H1 (cell line): ENCODE data around the gene UBE2E2. TPM values are rescaled to one million over a fixed set of nuclear protein-coding genes. Genes with fewer than 3 reads are reported as not detected.

ENCODE experiments used
- CTCF ChIA-PET: fragments of 300-600 bp; sonication (Branson Sonifier 250); formaldehyde crosslinking; loops from one replicate; lab custom pipeline; 2021; ENCODE audit not compliant: partially characterized antibody; lab: Charles Lee
- POLR2A ChIA-PET: fragments of 300-600 bp; sonication (Branson Sonifier 250); formaldehyde crosslinking; loops from one replicate; lab custom pipeline; 2021; ENCODE audit warnings: inconsistent platforms; ENCODE audit not compliant: partially characterized antibody; lab: Charles Lee
- DNase-seq, 2 experiments: peaks; one replicate each; pipeline versions ENCODE4 v3.0.0 to v3.0.0-alpha.2; 2010 to 2022; ENCODE audit warnings: low spot score in 2 of 2, low read depth in 1 of 2, mixed read lengths in 1 of 2
- FAIRE-seq: peaks from 2 replicates; lab custom pipeline; 2011; peaks lifted over from hg19 to GRCh38; lab: Jason Lieb, UNC
- H2AFZ ChIP-seq: 2 replicates; pipeline ENCODE4 v1.8.1; 2012; ENCODE audit warnings: low read length, inconsistent platforms
- H2AK5ac ChIP-seq: 2 replicates; pipeline ENCODE4 v1.6.1; 2013; ENCODE audit warnings: low read depth, low read length
- H2BK120ac ChIP-seq: replicated peaks from 2 replicates; pipeline ENCODE3; 2013; ENCODE audit warnings: low read depth, low read length, inconsistent platforms
- H2BK12ac ChIP-seq: 2 replicates; pipeline ENCODE4 v1.6.1; 2013; ENCODE audit warnings: low read depth, low read length
- H2BK15ac ChIP-seq: 2 replicates; pipeline ENCODE4 v1.6.1; 2013; ENCODE audit warnings: low read length
- H2BK20ac ChIP-seq: 2 replicates; pipeline ENCODE4 v1.6.1; 2013; ENCODE audit warnings: low read length
- H2BK5ac ChIP-seq: 2 replicates; pipeline ENCODE4 v1.6.1; 2013; ENCODE audit warnings: low read depth, low read length
- H3K14ac ChIP-seq: 2 replicates; pipeline ENCODE4 v1.6.1; 2013; ENCODE audit warnings: inconsistent platforms; ENCODE audit not compliant: insufficient read length
- H3K18ac ChIP-seq: 2 replicates; pipeline ENCODE4 v1.6.1; 2013; ENCODE audit warnings: low read length; ENCODE audit errors: extremely low read depth
- H3K23ac ChIP-seq: 2 replicates; pipeline ENCODE4 v1.6.1; 2013; ENCODE audit warnings: inconsistent platforms; ENCODE audit not compliant: insufficient read length
- H3K23me2 ChIP-seq: 2 replicates; pipeline ENCODE4 v1.6.1; 2013; ENCODE audit warnings: low read depth, low read length
- H3K27ac ChIP-seq: 2 replicates; pipeline ENCODE4 v1.6.1; 2011; ENCODE audit warnings: low read depth, low read length, inconsistent platforms
- H3K27me3 ChIP-seq, 4 experiments: replicated peaks in 1 of 4; 1 replicate in 1 of 4; 2 replicates in 3 of 4; pipeline versions ENCODE4 v1.6.1 to v1.8.1; 2011 to 2013; ENCODE audit warnings: low read length in 3 of 4, mild to moderate bottlenecking in 3 of 4, inconsistent platforms in 2 of 4, mixed read lengths in 2 of 4, moderate library complexity in 1 of 4; ENCODE audit not compliant: control insufficient read depth in 3 of 4, insufficient read depth in 3 of 4; ENCODE audit errors: extremely low read depth in 1 of 4
- H3K36me3 ChIP-seq, 4 experiments: 2 replicates each; pipeline versions ENCODE4 v1.6.1 to v1.8.1; 2011 to 2013; ENCODE audit warnings: mild to moderate bottlenecking in 4 of 4, low read length in 3 of 4, moderate library complexity in 2 of 4, control low read depth in 1 of 4, inconsistent platforms in 1 of 4; ENCODE audit not compliant: insufficient read depth in 4 of 4, control insufficient read depth in 2 of 4
- H3K4ac ChIP-seq: replicated peaks from 2 replicates; pipeline ENCODE3; 2013; ENCODE audit warnings: low read length, low read depth, mixed read lengths, inconsistent platforms; ENCODE audit not compliant: insufficient read length
- H3K4me1 ChIP-seq, 4 experiments: replicated peaks in 1 of 4; 1 replicate in 1 of 4; 2 replicates in 3 of 4; pipeline versions ENCODE4 v1.6.1 to v1.8.1; 2011 to 2013; ENCODE audit warnings: low read length in 3 of 4, inconsistent platforms in 2 of 4, mixed read lengths in 1 of 4; ENCODE audit not compliant: insufficient read depth in 4 of 4, control insufficient read depth in 3 of 4
- H3K4me2 ChIP-seq, 2 experiments: 2 replicates each; pipeline versions ENCODE4 v1.6.1 to v1.8.1; 2011 to 2013; ENCODE audit warnings: low read depth in 2 of 2, low read length in 2 of 2, control low read depth in 1 of 2, inconsistent platforms in 1 of 2, mild to moderate bottlenecking in 1 of 2; ENCODE audit not compliant: insufficient read depth in 1 of 2
- H3K4me3 ChIP-seq, 4 experiments: fragments of 200-600, 300-600 bp in 1 of 4; sonication (generic), shearing (Covaris generic), sonication (Bioruptor Twin) in 1 of 4; 2 replicates each; pipeline versions ENCODE4 v1.5.1 to v1.8.1; 2011 to 2016; ENCODE audit warnings: low read length in 4 of 4, low read depth in 3 of 4, control low read depth in 2 of 4, inconsistent platforms in 2 of 4, mild to moderate bottlenecking in 2 of 4, mixed read lengths in 1 of 4, moderate library complexity in 1 of 4; ENCODE audit not compliant: insufficient read depth in 2 of 4; ENCODE audit errors: extremely low read depth in 1 of 4
- H3K56ac ChIP-seq: replicated peaks from 2 replicates; pipeline ENCODE3; 2013; ENCODE audit warnings: low read depth, mild to moderate bottlenecking, mixed read lengths, low read length, inconsistent platforms; ENCODE audit not compliant: insufficient read length
- H3K79me1 ChIP-seq: 2 replicates; pipeline ENCODE4 v1.6.1; 2013; ENCODE audit warnings: low read depth, low read length, control low read depth
- H3K79me2 ChIP-seq, 2 experiments: 2 replicates each; pipeline versions ENCODE4 v1.6.1 to v1.8.1; 2012 to 2013; ENCODE audit warnings: low read length in 2 of 2, mild to moderate bottlenecking in 2 of 2, inconsistent platforms in 1 of 2; ENCODE audit not compliant: insufficient read depth in 2 of 2, control insufficient read depth in 1 of 2
- H3K9ac ChIP-seq, 4 experiments: replicated peaks in 1 of 4; 1 replicate in 1 of 4; 2 replicates in 3 of 4; pipeline versions ENCODE4 v1.6.1 to v1.8.1; 2011 to 2013; ENCODE audit warnings: low read depth in 3 of 4, low read length in 3 of 4, control low read depth in 2 of 4, mild to moderate bottlenecking in 2 of 4, moderate library complexity in 2 of 4, inconsistent platforms in 1 of 4; ENCODE audit errors: extremely low read depth in 1 of 4
- H3K9me3 ChIP-seq, 2 experiments: 2 replicates each; pipeline versions ENCODE4 v1.6.1 to v1.8.1; 2012 to 2013; ENCODE audit warnings: mild to moderate bottlenecking in 2 of 2, moderate library complexity in 2 of 2, control low read depth in 1 of 2, inconsistent platforms in 1 of 2, low read depth in 1 of 2, low read length in 1 of 2, mixed read lengths in 1 of 2; ENCODE audit not compliant: insufficient read depth in 2 of 2
- H4K20me1 ChIP-seq, 2 experiments: replicated peaks in 1 of 2; 2 replicates each; pipeline versions ENCODE3 to v1.8.1; 2011 to 2013; ENCODE audit warnings: inconsistent platforms in 2 of 2, low read length in 2 of 2, mild to moderate bottlenecking in 1 of 2; ENCODE audit not compliant: insufficient read depth in 2 of 2, control insufficient read depth in 1 of 2
- H4K5ac ChIP-seq: 2 replicates; pipeline ENCODE4 v1.6.1; 2013; ENCODE audit warnings: low read length, low read depth, mixed read lengths, inconsistent platforms; ENCODE audit not compliant: insufficient read length
- H4K8ac ChIP-seq: 2 replicates; pipeline ENCODE4 v1.8.0; 2013; ENCODE audit warnings: mild to moderate bottlenecking, moderate library complexity, low read length, inconsistent platforms; ENCODE audit not compliant: insufficient read depth; ENCODE audit errors: extremely low read depth
- H4K91ac ChIP-seq: replicated peaks from 2 replicates; pipeline ENCODE3; 2013; ENCODE audit warnings: low read length, mixed read lengths, inconsistent platforms; ENCODE audit not compliant: insufficient read length
- JUND ChIP-seq: IDR thresholded peaks from 2 replicates; pipeline ENCODE4 v1.6.1; 2011; ENCODE audit warnings: mild to moderate bottlenecking, improper control_type of control experiment, low read length
- SAP30 ChIP-seq: fragments of 300-600 bp; sonication (generic); IDR thresholded peaks from 2 replicates; pipeline ENCODE4 v1.7.1; 2012; ENCODE audit warnings: low read length, moderate library complexity, mild to moderate bottlenecking, inconsistent platforms; ENCODE audit not compliant: insufficient read depth, insufficient replicate concordance
- WGBS, 2 experiments: shearing (Covaris generic) in 1 of 2; methylation state at CpG; one replicate each; pipeline versions ENCODE4 v1.1.6 to v1.1.7; 2013 to 2015; ENCODE audit warnings: low lambda C conversion rate in 2 of 2, mixed read lengths in 2 of 2, inconsistent platforms in 1 of 2, low coverage in 1 of 2, missing lambda C conversion rate in 1 of 2; ENCODE audit not compliant: insufficient replicate concordance in 2 of 2, insufficient coverage in 1 of 2, insufficient read length in 1 of 2; ENCODE audit errors: extremely low coverage in 1 of 2, missing lambda C conversion rate in 1 of 2; 5-methylcytosine and 5-hydroxymethylcytosine counted together
- polyA plus RNA-seq, 7 experiments: library from polyadenylated mRNA; depleted of rRNA in 3 of 7; stranded (reverse) in 5 of 7; unstranded in 2 of 7; fragments of >200 nt in 5 of 7; fragments of 200-250 nt in 2 of 7; gene quantifications; 1 replicate in 5 of 7; 2 replicates in 1 of 7; 4 replicates in 1 of 7; pipeline versions ENCODE4 v1.2.1 to v1.2.3, GENCODE V29; 2011 to 2013; ENCODE audit warnings: missing spikeins in 2 of 7, mixed read lengths in 2 of 7
- total RNA-seq: library from RNA; stranded (reverse); fragmentation: NEBNext Ultra II Directional; extraction: Animal tissue kit (Norgen Biotek cat#: 25700); gene quantifications from 2 replicates; pipeline ENCODE4 v1.2.1, GENCODE V29; 2021

The UBE2E2 gene
- total and polyA plus RNA-seq, 2 of the 8 experiments (the other 6 are each of a cell fraction or from before 2014, with no cell fraction given): 57.6 to 70.6 TPM

DNA sequence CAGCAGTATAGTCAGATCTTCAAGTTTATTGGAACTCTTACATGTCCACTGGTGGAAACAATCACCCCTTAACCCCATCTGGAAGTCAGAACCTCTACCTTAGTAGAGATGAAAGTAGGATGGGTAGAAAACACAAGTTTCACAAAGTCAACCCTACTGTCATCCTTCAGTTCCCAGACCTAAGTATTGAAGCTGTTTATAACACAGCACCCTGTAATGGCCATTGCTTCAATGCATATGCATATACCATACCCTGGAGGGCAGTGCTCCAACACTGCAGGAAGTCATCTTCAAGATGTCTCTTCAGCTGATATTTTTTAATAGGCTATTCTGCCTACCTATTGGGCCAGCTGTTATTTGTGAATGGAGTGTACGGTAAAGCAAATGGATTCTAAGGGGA, 241.3 kb downstream of the UBE2E2 start:
- Histone ChIP-seq H2BK12ac (no peak overlapping the region), H2AK5ac (no peak overlapping the region), H3K79me2 (peaks cover 0 to 3% of the 10 kb centered on the region in 2 experiments; a peak in 2 of 4 replicates), H3K27ac (no peak overlapping the region), H3K9ac (no peak overlapping the region), H3K27me3 (no peaks in the 10 kb centered on the region), H2BK20ac (no peak overlapping the region), H4K91ac (no peak overlapping the region), H3K18ac (no peak overlapping the region), H3K4ac (no peak overlapping the region), H4K5ac (no peak overlapping the region), H3K36me3 (no peaks in the 10 kb centered on the region), H3K56ac (no peak overlapping the region), H3K23ac (no peak overlapping the region), H3K4me2 (no peak overlapping the region), H3K4me3 (no peak overlapping the region), H2BK120ac (no peak overlapping the region), H4K8ac (no peak overlapping the region), H3K9me3 (no peaks in the 10 kb centered on the region), H2BK15ac (no peak overlapping the region), H2AFZ (no peak overlapping the region), H3K4me1 (peaks cover 0 to 4% (median 0%) of the 10 kb centered on the region in 4 experiments; a peak in 1 of 7 replicates), H2BK5ac (no peak overlapping the region), H4K20me1 (no peaks in the 10 kb centered on the region), H3K79me1 (no peaks in the 10 kb centered on the region), H3K14ac (no peak overlapping the region), H3K23me2 (no peaks in the 10 kb centered on the region)
- no peak for TF ChIP-seq JUND
- TF ChIP-seq SAP30: no peak
- POLR2A ChIA-PET: interaction anchor here (1.1 kb wide), 1 partner anchor 10 kb away, joined by 3 read pairs; no protein-coding TSS in a partner anchor
- DNase-seq (no peak), FAIRE-seq (no peak)
- CTCF ChIA-PET: interaction anchor here (0.6 kb wide), 1 partner anchor 159 kb away, joined by 3 read pairs; no protein-coding TSS in a partner anchor
- WGBS, 2 experiments: 94% methylated on average over 1 of the region's 1 CpG; no CpG with 5 or more reads in 1 of the 2 experiments
